HL-60 (cell line): ENCODE results near the gene ATP10B.
A peak's percentile ranks its signal among the peaks of the same experiment; 100 is the strongest.

Experiments
- DNase-seq, 2 experiments: peaks; one replicate each; pipeline ENCODE4 v3.0.0-alpha.2; 2010 to 2020; ENCODE audit warnings: low read depth in 1 of 2, low spot score in 1 of 2
- H3K27ac ChIP-seq: fragments of 250-450 bp; sonication (Bioruptor Pico); replicated peaks from 2 replicates; pipeline ENCODE4 v1.5.1; 2020; ENCODE audit warnings: mild to moderate bottlenecking, moderate library complexity
- H3K27me3 ChIP-seq: fragments of 250-450 bp; sonication (Bioruptor Pico); 2 replicates; pipeline ENCODE4 v1.5.1; 2021; ENCODE audit warnings: mild to moderate bottlenecking, moderate library complexity; ENCODE audit not compliant: insufficient read depth, poor library complexity, severe bottlenecking
- H3K4me3 ChIP-seq: replicated peaks from 2 replicates; pipeline ENCODE4 v1.5.1; 2011; ENCODE audit warnings: mild to moderate bottlenecking, control low read depth, low read length; ENCODE audit not compliant: insufficient read depth
- CTCF ChIP-seq: IDR thresholded peaks from one replicate; pipeline ENCODE4 v1.5.1; 2011; ENCODE audit warnings: low read length, control low read depth, inconsistent platforms; ENCODE audit not compliant: insufficient read depth
- GABPA ChIP-seq: IDR thresholded peaks from 2 replicates; pipeline ENCODE4 v1.6.1; 2012; ENCODE audit warnings: low read depth
- POLR2AphosphoS5 ChIP-seq: IDR thresholded peaks from 2 replicates; pipeline ENCODE4 v1.6.1; 2012; ENCODE audit warnings: low read depth
- REST ChIP-seq: IDR thresholded peaks from 2 replicates; pipeline ENCODE4 v1.6.1; 2012; ENCODE audit warnings: low read depth; ENCODE audit not compliant: insufficient replicate concordance
- SPI1 ChIP-seq: IDR thresholded peaks from 2 replicates; pipeline ENCODE4 v1.6.1; 2012; ENCODE audit warnings: low read depth, mild to moderate bottlenecking, borderline replicate concordance

Gene ATP10B

GRCh38 chr5:160635046-160635445, 217.0 kb downstream of the ATP10B start:
- TF ChIP-seq REST (no peak), GABPA (no peak), CTCF (no peak), SPI1 (peak; percentile 18; the same call in 1 of the 2 replicates), POLR2AphosphoS5 (no peak)
- Histone ChIP-seq H3K4me3 (no peak overlapping the region), H3K27me3 (no peaks in the 10 kb centered on the region), H3K27ac (no peak overlapping the region)
- DNase-seq = no peak

- no peak for DNase-seq
- Histone ChIP-seq H3K27ac (no peak overlapping the region), H3K4me3 (no peak overlapping the region), H3K27me3 (no peaks in the 10 kb centered on the region)
- TF ChIP-seq POLR2AphosphoS5 (no peak), REST (no peak), SPI1 (no peak), CTCF (no peak), GABPA (no peak)
Measured at GRCh38 chr5:160629003-160629402, 223.0 kb downstream of the ATP10B start.

GRCh38 chr5:160628619-160628968, 223.4 kb downstream of the ATP10B start:
- TF ChIP-seq REST = no peak
- H3K27me3 ChIP-seq = no peaks in the 10 kb centered on the region
- H3K27ac ChIP-seq = no peak overlapping the region
- H3K4me3 ChIP-seq = no peak overlapping the region
- no peak for DNase-seq
